NCI-H1092 (cell line): ENCODE measurements around the gene GJB3.
"Not testable (repeated sequence)": the region's sequence is repeated elsewhere in the genome, so short reads cannot be mapped to it uniquely, and the experiment has no call there.

Experiments
- DNase-seq: peaks from one replicate; lab custom pipeline; 2025; lab: John Stamatoyannopoulos, UW

GJB3 gene

GRCh38 chr1:34761176-34761761, 19.7 kb upstream of the GJB3 start:
- no peak for DNase-seq

GRCh38 chr1:34761776-34762307, 19.2 kb upstream of the GJB3 start:
- no peak for DNase-seq

GRCh38 chr1:34762474-34763141, 18.4 kb upstream of the GJB3 start:
- no peak for DNase-seq

GRCh38 chr1:34763142-34763781, 17.8 kb upstream of the GJB3 start:
- no peak for DNase-seq

- no peak for DNase-seq
These were observed 12.2 kb upstream of the GJB3 start for GRCh38 chr1:34768856-34769255.

- no peak for DNase-seq
These were observed 10.0 kb upstream of the GJB3 start for GRCh38 chr1:34770891-34771504.

GRCh38 chr1:34771573-34772371, 9.2 kb upstream of the GJB3 start:
- DNase-seq, result no peak

GRCh38 chr1:34773114-34773513, 7.9 kb upstream of the GJB3 start:
- DNase-seq, result not testable (repeated sequence)

GRCh38 chr1:34774957-34775356, 6.1 kb upstream of the GJB3 start:
- DNase-seq, result no peak

GRCh38 chr1:34776911-34777310, 4.1 kb upstream of the GJB3 start:
- DNase-seq, result no peak

- DNase-seq, result no peak
These were observed 3.3 kb upstream of the GJB3 start for GRCh38 chr1:34777519-34778321.

- DNase-seq, result no peak
These were observed 2.6 kb upstream of the GJB3 start for GRCh38 chr1:34778381-34778780.

GRCh38 chr1:34779005-34779404, 2.0 kb upstream of the GJB3 start:
- DNase-seq, result no peak

- DNase-seq, result no peak
These were observed 1.5 kb upstream of the GJB3 start for GRCh38 chr1:34779526-34779925.

GRCh38 chr1:34779962-34780361, 1.1 kb upstream of the GJB3 start:
- no peak for DNase-seq

- no peak for DNase-seq
These were observed 486 bp upstream of the GJB3 start for GRCh38 chr1:34780528-34780927.

- no peak for DNase-seq
These were observed 904 bp downstream of the GJB3 start for GRCh38 chr1:34781844-34782391.

- DNase-seq, result no peak
These were observed 3.8 kb downstream of the GJB3 start for GRCh38 chr1:34784751-34785221.

- DNase-seq, result no peak
These were observed 4.3 kb downstream of the GJB3 start for GRCh38 chr1:34785231-34785874.

- DNase-seq, result no peak
These were observed 5.0 kb downstream of the GJB3 start for GRCh38 chr1:34785875-34786470.
